ENCODE data around the gene DOCK1. TPM values are rescaled to one million over a fixed set of nuclear protein-coding genes. Genes with fewer than 3 reads are reported as not detected.

The DOCK1 gene
- total RNA-seq, 1 donor from 2014 or later: 57.8 TPM

- H3K27ac Mint-ChIP-seq (ENCODE audit: unreplicated experiment): no peak overlapping the region
- DNase-seq (ENCODE audit: low spot score): no peak
- no peak overlapping the region for H3K4me3 Mint-ChIP-seq (ENCODE audit: unreplicated experiment)
- H3K9me3 Mint-ChIP-seq (ENCODE audit: low read depth): no peaks in the 10 kb centered on the region
- TF ChIP-seq, protein P1, sequence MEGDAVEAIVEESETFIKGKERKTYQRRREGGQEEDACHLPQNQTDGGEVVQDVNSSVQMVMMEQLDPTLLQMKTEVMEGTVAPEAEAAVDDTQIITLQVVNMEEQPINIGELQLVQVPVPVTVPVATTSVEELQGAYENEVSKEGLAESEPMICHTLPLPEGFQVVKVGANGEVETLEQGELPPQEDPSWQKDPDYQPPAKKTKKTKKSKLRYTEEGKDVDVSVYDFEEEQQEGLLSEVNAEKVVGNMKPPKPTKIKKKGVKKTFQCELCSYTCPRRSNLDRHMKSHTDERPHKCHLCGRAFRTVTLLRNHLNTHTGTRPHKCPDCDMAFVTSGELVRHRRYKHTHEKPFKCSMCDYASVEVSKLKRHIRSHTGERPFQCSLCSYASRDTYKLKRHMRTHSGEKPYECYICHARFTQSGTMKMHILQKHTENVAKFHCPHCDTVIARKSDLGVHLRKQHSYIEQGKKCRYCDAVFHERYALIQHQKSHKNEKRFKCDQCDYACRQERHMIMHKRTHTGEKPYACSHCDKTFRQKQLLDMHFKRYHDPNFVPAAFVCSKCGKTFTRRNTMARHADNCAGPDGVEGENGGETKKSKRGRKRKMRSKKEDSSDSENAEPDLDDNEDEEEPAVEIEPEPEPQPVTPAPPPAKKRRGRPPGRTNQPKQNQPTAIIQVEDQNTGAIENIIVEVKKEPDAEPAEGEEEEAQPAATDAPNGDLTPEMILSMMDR (IDR thresholded peaks at IDR 0.05): no peak
- peaks cover 6% of the 10 kb centered on the region for H3K4me1 Mint-ChIP-seq (ENCODE audit: low read depth)
- H3K27me3 Mint-ChIP-seq (ENCODE audit: low read depth): no peaks in the 10 kb centered on the region
- peaks cover 21% of the 10 kb centered on the region for H3K36me3 Mint-ChIP-seq (ENCODE audit: low read depth)
Measured at GRCh38 chr10:127427926-127428325, 522.7 kb downstream of the DOCK1 start.

DNA sequence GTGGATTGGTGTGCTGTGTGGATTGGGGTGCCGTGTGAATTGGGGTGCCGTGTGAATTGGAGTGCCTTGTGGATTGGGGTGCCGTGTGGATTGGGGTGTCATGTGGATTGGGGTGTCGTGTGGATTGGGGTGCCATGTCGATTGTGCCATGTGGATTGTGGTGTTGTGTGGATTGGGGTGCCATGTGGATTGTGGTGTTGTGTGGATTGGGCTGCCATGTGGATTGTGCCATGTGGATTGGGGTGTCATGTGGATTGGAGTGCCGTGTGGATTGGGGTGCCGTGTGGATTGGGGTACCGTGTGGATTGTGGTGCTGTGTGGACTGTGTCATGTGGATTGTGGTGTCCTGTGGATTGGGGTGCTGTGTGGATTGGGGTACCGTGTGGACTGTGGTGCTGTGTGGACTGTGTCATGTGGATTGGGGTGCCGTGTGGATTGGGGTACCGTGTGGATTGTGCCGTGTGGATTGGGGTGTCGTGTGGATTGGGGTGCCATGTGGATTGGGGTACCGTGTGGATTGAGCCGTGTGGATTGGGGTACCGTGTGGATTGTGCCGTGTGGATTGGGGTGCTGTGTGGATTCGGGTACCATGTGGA is 523.3 kb downstream of the DOCK1 start:
- Mint-ChIP-seq H3K9me3 (ENCODE audit: low read depth) (no peaks in the 10 kb centered on the region), H3K27ac (ENCODE audit: unreplicated experiment) (no peak overlapping the region), H3K27me3 (ENCODE audit: low read depth) (no peaks in the 10 kb centered on the region), H3K4me3 (ENCODE audit: unreplicated experiment) (no peak overlapping the region), H3K36me3 (ENCODE audit: low read depth) (peaks cover 26% of the 10 kb centered on the region), H3K4me1 (ENCODE audit: low read depth) (peaks cover 6% of the 10 kb centered on the region)
- no peak for DNase-seq (ENCODE audit: low spot score)
- TF ChIP-seq, protein P1 (IDR thresholded peaks at IDR 0.05): no peak

GRCh38 chr10:127429601-127430312 is 524.5 kb downstream of the DOCK1 start:
- H3K4me3 Mint-ChIP-seq (ENCODE audit: unreplicated experiment): no peak overlapping the region
- no peaks in the 10 kb centered on the region for H3K27me3 Mint-ChIP-seq (ENCODE audit: low read depth)
- H3K27ac Mint-ChIP-seq (ENCODE audit: unreplicated experiment): no peak overlapping the region
- peaks cover 38% of the 10 kb centered on the region for H3K36me3 Mint-ChIP-seq (ENCODE audit: low read depth)
- no peak for DNase-seq (ENCODE audit: low spot score)
- TF ChIP-seq, protein P1 (IDR thresholded peaks at IDR 0.05): no peak
- H3K9me3 Mint-ChIP-seq (ENCODE audit: low read depth): no peaks in the 10 kb centered on the region
- no peaks in the 10 kb centered on the region for H3K4me1 Mint-ChIP-seq (ENCODE audit: low read depth)

GRCh38 chr10:127431525-127431924 is 526.3 kb downstream of the DOCK1 start:
- Mint-ChIP-seq H3K27me3 (ENCODE audit: low read depth) (no peaks in the 10 kb centered on the region), H3K4me1 (ENCODE audit: low read depth) (no peaks in the 10 kb centered on the region), H3K27ac (ENCODE audit: unreplicated experiment) (no peak overlapping the region), H3K4me3 (ENCODE audit: unreplicated experiment) (no peak overlapping the region), H3K36me3 (ENCODE audit: low read depth) (peaks cover 33% of the 10 kb centered on the region), H3K9me3 (ENCODE audit: low read depth) (no peaks in the 10 kb centered on the region)
- DNase-seq (ENCODE audit: low spot score): no peak
- TF ChIP-seq, protein P1 (IDR thresholded peaks at IDR 0.05): no peak

DNA sequence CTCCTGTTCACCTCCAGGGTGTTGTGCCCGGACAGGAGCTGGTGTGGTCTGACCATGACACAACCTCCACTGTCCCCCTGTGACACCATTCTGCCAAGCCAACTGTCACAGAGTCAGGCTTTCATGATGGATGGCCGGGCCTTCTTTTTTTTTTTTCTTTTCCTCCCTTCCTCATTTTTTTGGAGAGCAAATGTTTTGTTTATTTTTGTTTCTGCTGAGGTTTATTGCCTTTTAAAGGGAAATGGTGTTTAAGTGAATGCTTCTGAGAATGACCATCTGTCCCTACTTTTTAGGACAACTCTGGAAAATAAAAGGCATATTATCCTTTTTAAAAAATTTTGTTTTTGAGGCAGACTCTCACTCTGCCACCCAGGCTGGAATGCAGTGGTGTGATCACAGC is 528.8 kb downstream of the DOCK1 start:
- H3K27me3 Mint-ChIP-seq (ENCODE audit: low read depth): no peaks in the 10 kb centered on the region
- no peak overlapping the region for H3K4me3 Mint-ChIP-seq (ENCODE audit: unreplicated experiment)
- peaks cover 38% of the 10 kb centered on the region for H3K36me3 Mint-ChIP-seq (ENCODE audit: low read depth)
- no peaks in the 10 kb centered on the region for H3K9me3 Mint-ChIP-seq (ENCODE audit: low read depth)
- H3K4me1 Mint-ChIP-seq (ENCODE audit: low read depth): no peaks in the 10 kb centered on the region
- no peak overlapping the region for H3K27ac Mint-ChIP-seq (ENCODE audit: unreplicated experiment)
- no peak for DNase-seq (ENCODE audit: low spot score)
- TF ChIP-seq, protein P1 (IDR thresholded peaks at IDR 0.05): no peak
